Esophagus squamous epithelium (tissue), 4 donors: ENCODE data around the gene MSRB1.

Experiments used
- POLR2A ChIP-seq, 4 donors: fragments of 450-650 bp; IDR thresholded peaks; one replicate each; pipeline ENCODE4 v1.6.1; 2017; ENCODE audit warnings: antibody characterized with exemption in 4 of 4, mild to moderate bottlenecking in 4 of 4, moderate library complexity in 3 of 4
- TF ChIP-seq, protein P1 (sequence below), 6 experiments: fragments of 450-650 bp in 4 of 6; fragments of 200-600 bp in 2 of 6; sonication (generic) in 2 of 6; IDR thresholded peaks; one replicate each; pipeline ENCODE4 v1.5.1; 2016 to 2019; ENCODE audit warnings: antibody characterized with exemption in 6 of 6, mild to moderate bottlenecking in 4 of 6, moderate library complexity in 4 of 6

DNA sequence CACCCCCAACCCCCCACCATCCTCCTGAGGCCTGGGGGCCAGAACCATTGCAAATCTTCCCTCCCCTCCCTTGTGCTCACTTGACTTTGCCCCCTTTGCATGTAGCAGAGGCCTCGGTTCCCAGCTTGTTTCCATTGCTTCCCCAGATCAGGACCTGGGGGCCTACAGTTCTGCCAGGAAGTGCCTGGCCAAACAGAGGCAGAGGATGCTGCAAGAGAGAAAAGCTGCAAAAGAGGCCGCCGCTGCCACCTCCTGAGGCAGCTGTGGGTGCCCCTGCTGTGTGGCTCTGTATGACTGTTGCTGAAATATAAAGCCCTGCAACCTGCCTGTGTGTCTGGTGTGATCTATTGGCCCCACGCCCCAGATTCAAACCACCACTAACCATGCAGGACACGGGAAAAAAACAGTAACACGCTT is 18.7 kb upstream of the MSRB1 start:
- TF ChIP-seq, protein P1, sequence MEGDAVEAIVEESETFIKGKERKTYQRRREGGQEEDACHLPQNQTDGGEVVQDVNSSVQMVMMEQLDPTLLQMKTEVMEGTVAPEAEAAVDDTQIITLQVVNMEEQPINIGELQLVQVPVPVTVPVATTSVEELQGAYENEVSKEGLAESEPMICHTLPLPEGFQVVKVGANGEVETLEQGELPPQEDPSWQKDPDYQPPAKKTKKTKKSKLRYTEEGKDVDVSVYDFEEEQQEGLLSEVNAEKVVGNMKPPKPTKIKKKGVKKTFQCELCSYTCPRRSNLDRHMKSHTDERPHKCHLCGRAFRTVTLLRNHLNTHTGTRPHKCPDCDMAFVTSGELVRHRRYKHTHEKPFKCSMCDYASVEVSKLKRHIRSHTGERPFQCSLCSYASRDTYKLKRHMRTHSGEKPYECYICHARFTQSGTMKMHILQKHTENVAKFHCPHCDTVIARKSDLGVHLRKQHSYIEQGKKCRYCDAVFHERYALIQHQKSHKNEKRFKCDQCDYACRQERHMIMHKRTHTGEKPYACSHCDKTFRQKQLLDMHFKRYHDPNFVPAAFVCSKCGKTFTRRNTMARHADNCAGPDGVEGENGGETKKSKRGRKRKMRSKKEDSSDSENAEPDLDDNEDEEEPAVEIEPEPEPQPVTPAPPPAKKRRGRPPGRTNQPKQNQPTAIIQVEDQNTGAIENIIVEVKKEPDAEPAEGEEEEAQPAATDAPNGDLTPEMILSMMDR (IDR thresholded peaks at IDR 0.05), result no peak
- TF ChIP-seq POLR2A (IDR thresholded peaks at IDR 0.05), result no peak
